Hepatocyte (in vitro differentiated cells): Measurements from ENCODE around the gene PAFAH2. TPM values are rescaled to one million over a fixed set of nuclear protein-coding genes. Genes with fewer than 3 reads are reported as not detected.

Source experiments
- DNase-seq: peaks from one replicate; pipeline ENCODE4 v3.0.0-alpha.2; 2016; ENCODE audit warnings: low spot score
- H2AFZ ChIP-seq: fragments of 200-600 bp; sonication (generic); 2 replicates; pipeline ENCODE4 v1.6.0; 2016; ENCODE audit warnings: antibody characterized with exemption, mild to moderate bottlenecking
- H3K27ac ChIP-seq: fragments of 200-600 bp; sonication (generic); 2 replicates; pipeline ENCODE4 v1.5.1; 2016; ENCODE audit warnings: mild to moderate bottlenecking
- H3K27me3 ChIP-seq: fragments of 200-600 bp; sonication (generic); 2 replicates; pipeline ENCODE4 v1.6.1; 2016
- H3K36me3 ChIP-seq: fragments of 200-600 bp; sonication (generic); replicated peaks from 2 replicates; pipeline ENCODE4 v1.5.1; 2016; ENCODE audit warnings: low read depth; ENCODE audit not compliant: insufficient read depth
- H3K4me1 ChIP-seq: fragments of 200-600 bp; sonication (generic); 2 replicates; pipeline ENCODE4 v1.5.1; 2016; ENCODE audit warnings: mild to moderate bottlenecking, moderate library complexity; ENCODE audit not compliant: insufficient read depth
- H3K4me2 ChIP-seq: fragments of 200-600 bp; sonication (generic); 2 replicates; pipeline ENCODE4 v1.6.0; 2016
- H3K4me3 ChIP-seq: fragments of 200-600 bp; sonication (generic); 2 replicates; pipeline ENCODE4 v1.5.1; 2016; ENCODE audit warnings: mild to moderate bottlenecking
- H3K79me2 ChIP-seq: fragments of 200-600 bp; sonication (generic); 2 replicates; pipeline ENCODE4 v1.6.0; 2017; ENCODE audit warnings: mild to moderate bottlenecking
- H3K9me2 ChIP-seq: fragments of 200-600 bp; sonication (generic); replicated peaks from 2 replicates; pipeline ENCODE4 v1.6.0; 2017; ENCODE audit warnings: mild to moderate bottlenecking; ENCODE audit not compliant: insufficient read depth
- H3K9me3 ChIP-seq: fragments of 200-600 bp; sonication (generic); 2 replicates; pipeline ENCODE4 v1.5.1; 2016; ENCODE audit warnings: low read depth, mild to moderate bottlenecking
- H4K20me1 ChIP-seq: fragments of 200-600 bp; sonication (generic); 2 replicates; pipeline ENCODE4 v1.6.0; 2016; ENCODE audit warnings: mild to moderate bottlenecking; ENCODE audit not compliant: insufficient read depth, poor library complexity, severe bottlenecking
- CTCF ChIP-seq: fragments of 200-600 bp; sonication (generic); IDR thresholded peaks from 2 replicates; pipeline ENCODE4 v1.5.1; 2016; ENCODE audit warnings: antibody characterized with exemption, mild to moderate bottlenecking; ENCODE audit not compliant: poor library complexity
- EZH2 ChIP-seq: fragments of 200-600 bp; sonication (generic); IDR thresholded peaks from 2 replicates; pipeline ENCODE4 v1.6.1; 2016; ENCODE audit warnings: antibody characterized with exemption, mild to moderate bottlenecking, borderline replicate concordance
- EZH2phosphoT487 ChIP-seq: fragments of 200-600 bp; sonication (generic); IDR thresholded peaks from one replicate; pipeline ENCODE4 v1.6.1; 2018; ENCODE audit warnings: antibody characterized with exemption, mild to moderate bottlenecking, low read depth, moderate library complexity; ENCODE audit not compliant: unreplicated experiment, severe bottlenecking
- WGBS: methylation state at CpG from one replicate; pipeline ENCODE4 v1.1.6; 2016; ENCODE audit warnings: low lambda C conversion rate; ENCODE audit errors: missing lambda C conversion rate; 5-methylcytosine and 5-hydroxymethylcytosine counted together
- polyA plus RNA-seq: library from polyadenylated mRNA; unstranded; fragments of >200 nt; fragmentation: Nextera tagmentation; extraction: Ambion mirVana; gene quantifications from 2 replicates; pipeline ENCODE4 v1.2.1, GENCODE V29; 2016
- total RNA-seq: library from RNA; depleted of rRNA; stranded (reverse); fragments of >200 nt; gene quantifications from 2 replicates; pipeline ENCODE4 v1.2.3, GENCODE V29; 2014

Gene PAFAH2
- total RNA-seq (19.6 and 24.6 TPM in 2 replicates), polyA plus RNA-seq (22.7 TPM in 2 replicates)

- H3K4me2 ChIP-seq = peak within 1 kb of the TSS; percentile 75
- no peaks in the 10 kb centered on the region for H3K27me3 ChIP-seq
- H3K9me3 ChIP-seq = no peaks in the 10 kb centered on the region
- H4K20me1 ChIP-seq = no peaks in the 10 kb centered on the region
- H3K36me3 ChIP-seq = no peaks in the 10 kb centered on the region
- peaks cover 13% of the 10 kb centered on the region for H3K4me1 ChIP-seq
- peaks cover 17% of the 10 kb centered on the region for H3K79me2 ChIP-seq
- peak within 1 kb of the TSS; percentile 31 for H3K4me3 ChIP-seq
- whole genome bisulfite sequencing = 3% methylated on average over 47 of the region's 47 CpGs
- no peaks in the 10 kb centered on the region for H3K9me2 ChIP-seq
- peak within 1 kb of the TSS; percentile 88 for H3K27ac ChIP-seq
- peak; percentile 97 for TF ChIP-seq CTCF
- no peak for TF ChIP-seq EZH2
- DNase-seq = peak; percentile 98
- peak within 1 kb of the TSS; percentile 99 for H2AFZ ChIP-seq
Observed at GRCh38 chr1:25997828-25998761, at the start of gene PAFAH2. TSS of gene PAFAH2 (minus strand) at chr1:25998063. CDS start at chr1:25990816, 7,247 bp downstream.

GRCh38 chr1:26047278-26047874, 49.5 kb upstream of the PAFAH2 start:
- H3K9me3 ChIP-seq = no peaks in the 10 kb centered on the region
- no peak for DNase-seq
- no peak overlapping the region for H3K4me3 ChIP-seq
- no peaks in the 10 kb centered on the region for H3K79me2 ChIP-seq
- no peaks in the 10 kb centered on the region for H4K20me1 ChIP-seq
- peak overlapping the region; percentile 90 for H3K4me2 ChIP-seq
- H3K9me2 ChIP-seq = no peaks in the 10 kb centered on the region
- no peak overlapping the region for H3K27ac ChIP-seq
- no peaks in the 10 kb centered on the region for H3K36me3 ChIP-seq
- peaks cover 20% of the 10 kb centered on the region for H3K4me1 ChIP-seq
- 81% methylated on average over 7 of the region's 7 CpGs for WGBS
- no peak overlapping the region for H2AFZ ChIP-seq
- H3K27me3 ChIP-seq = peaks cover 54% of the 10 kb centered on the region
- TF ChIP-seq EZH2phosphoT487 = no peak
- no peak for TF ChIP-seq EZH2
- no peak for TF ChIP-seq CTCF

GRCh38 chr1:26046246-26047095, 48.6 kb upstream of the PAFAH2 start:
- WGBS = 16% methylated on average over 56 of the region's 57 CpGs
- Histone ChIP-seq H3K9me2 (no peaks in the 10 kb centered on the region), H3K27ac (no peak overlapping the region), H3K79me2 (no peaks in the 10 kb centered on the region), H4K20me1 (no peaks in the 10 kb centered on the region), H3K27me3 (peaks cover 59% of the 10 kb centered on the region), H3K4me2 (peak overlapping the region; percentile 90), H3K4me3 (peak overlapping the region; percentile 13), H3K4me1 (peaks cover 20% of the 10 kb centered on the region), H3K36me3 (no peaks in the 10 kb centered on the region), H3K9me3 (no peaks in the 10 kb centered on the region), H2AFZ (peak overlapping the region; percentile 56)
- DNase-seq = no peak
- no peak for TF ChIP-seq EZH2phosphoT487
- no peak for TF ChIP-seq EZH2
- TF ChIP-seq CTCF = no peak
